Brain pericyte (primary cell): ENCODE data around the gene MAP3K8.

Experiments used
- DNase-seq: peaks from one replicate; pipeline ENCODE4 v3.0.0-alpha.2; 2012; ENCODE audit warnings: low read depth, low spot score

The MAP3K8 gene

DNA sequence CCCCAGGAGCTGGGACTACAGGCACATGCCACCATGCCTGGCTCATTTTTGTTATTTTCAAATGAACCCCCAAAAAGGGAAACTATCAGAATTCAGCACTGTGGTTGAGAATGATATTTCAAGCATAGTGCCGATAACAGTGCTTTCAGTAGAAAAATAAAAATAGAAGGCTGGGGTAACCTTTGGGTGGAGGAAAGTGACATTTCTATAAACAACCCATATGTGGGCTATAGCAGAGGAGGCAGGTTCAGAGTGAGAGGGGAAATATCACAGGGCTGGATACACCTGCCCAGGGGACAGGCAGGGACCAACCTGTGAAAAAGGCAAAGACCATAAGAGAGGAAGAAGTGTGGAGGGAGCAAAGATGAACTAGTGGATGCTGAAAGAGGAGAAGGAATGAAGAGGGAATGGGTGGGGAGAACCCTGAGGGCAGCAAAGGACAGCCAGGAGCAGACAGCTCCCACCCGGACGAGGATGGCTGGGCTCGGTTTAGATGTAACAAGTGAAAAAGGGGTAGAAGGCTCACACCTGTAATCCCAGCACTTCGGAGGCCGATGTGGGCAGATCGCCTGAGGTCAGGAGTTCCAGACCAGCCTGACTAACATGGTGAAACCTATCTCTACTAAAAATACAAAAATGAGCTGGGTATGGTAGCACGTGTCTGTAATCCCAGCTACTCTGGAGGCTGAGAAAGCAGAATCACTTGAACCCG is 56.5 kb downstream of the MAP3K8 start:
- no peak for DNase-seq

DNA sequence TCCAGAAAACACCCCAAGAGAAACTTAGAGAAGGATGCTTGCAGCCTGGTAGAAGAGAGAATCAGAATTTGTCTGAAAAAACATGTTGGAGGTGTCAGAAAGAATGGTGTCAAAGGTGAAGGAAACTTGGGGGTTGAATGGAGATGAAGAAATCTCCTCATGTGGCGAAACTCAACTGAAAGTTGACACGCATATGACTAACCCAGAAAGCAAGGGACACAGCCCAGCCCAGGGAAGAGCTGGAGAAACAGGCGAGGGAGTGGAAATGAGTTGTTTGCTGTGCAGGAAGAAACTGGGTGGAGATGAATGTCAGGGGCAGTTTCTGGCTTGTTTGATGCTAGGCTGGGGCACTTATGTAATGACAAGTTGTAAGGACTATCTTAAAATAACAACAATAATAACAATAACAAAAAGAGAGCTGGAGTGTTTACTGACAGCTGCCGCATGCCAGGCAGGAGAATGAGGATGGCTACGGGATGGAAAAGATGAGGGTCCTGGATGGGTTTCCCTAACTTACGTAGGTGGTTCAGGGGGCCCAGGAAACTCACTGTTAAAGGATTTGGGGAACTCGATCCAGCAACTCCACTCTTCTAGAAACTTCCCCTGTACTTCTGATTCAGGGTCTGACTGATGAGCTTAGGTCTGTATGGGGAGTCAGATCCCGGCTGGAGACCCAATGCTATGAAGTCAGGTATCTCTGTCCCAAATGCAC is 57.4 kb downstream of the MAP3K8 start:
- no peak for DNase-seq

DNA sequence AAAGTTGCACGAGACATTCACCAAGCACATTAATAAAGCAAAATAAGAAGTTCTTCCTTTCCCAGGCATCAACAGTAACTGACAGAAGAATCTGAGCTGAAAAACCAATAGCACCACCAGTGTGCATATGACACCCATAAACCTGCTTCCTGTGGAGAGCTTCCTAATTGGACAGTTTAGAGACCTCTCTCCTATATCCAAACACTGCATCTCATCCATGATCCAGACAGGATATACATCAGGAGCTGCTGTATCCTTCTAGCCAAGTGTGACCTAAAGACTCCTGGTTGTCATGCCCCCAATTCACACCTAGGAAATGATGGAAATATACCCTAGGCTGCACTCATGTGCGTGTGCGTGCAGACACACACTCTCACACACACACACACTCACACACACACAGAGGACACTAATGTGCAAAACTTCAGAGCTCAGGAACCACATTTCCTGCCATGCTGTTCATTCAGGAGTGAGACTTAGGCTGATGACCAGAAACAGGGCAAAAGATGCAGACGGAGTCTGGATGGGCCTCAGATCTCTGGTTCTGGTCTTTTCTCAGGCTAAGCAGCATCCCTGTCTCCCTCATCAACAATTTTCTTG is 58.0 kb downstream of the MAP3K8 start:
- no peak for DNase-seq

DNA sequence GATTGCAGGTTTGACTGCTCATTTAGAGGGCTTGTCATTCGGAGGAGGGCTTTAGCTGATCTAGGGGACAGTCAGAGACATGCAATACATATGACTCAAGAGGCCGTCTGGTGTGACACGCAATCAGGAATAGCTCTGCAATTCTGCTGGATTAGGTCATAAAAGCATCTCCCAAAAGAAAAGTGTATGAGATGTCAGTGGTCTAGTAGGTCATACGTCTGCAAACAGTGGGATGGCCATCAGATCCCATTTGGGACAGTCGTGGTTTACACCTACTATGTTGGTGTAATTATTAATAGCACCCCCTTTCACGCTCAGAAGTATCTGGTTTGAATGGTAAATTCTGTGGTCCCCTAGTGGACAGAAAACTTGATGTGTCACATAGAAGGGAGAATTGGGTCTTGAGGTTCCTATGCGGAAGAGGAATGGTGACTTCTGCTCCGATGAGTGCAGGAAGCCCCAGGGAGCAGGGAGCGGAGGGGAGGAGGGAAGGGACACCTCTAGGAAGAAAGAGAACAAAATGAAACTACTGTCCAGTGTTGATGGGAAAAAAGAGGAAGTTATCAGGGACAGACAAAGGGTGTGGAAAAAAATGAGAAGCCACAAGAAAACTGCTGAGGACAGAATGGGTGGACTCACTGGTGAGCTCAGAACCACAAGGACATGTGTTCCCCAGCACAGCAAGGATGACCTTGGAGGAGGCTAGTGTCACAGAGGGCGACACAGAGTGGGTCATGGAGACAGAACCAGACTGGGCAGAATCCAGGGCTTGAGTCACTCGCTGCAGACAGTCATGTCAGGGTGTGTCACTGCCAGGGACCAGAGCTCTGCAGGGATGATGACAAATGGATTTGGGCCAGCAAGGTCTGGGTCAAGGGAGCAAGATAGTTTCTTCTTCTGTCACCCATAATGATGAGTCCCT is 59.9 kb downstream of the MAP3K8 start:
- no peak for DNase-seq

DNA sequence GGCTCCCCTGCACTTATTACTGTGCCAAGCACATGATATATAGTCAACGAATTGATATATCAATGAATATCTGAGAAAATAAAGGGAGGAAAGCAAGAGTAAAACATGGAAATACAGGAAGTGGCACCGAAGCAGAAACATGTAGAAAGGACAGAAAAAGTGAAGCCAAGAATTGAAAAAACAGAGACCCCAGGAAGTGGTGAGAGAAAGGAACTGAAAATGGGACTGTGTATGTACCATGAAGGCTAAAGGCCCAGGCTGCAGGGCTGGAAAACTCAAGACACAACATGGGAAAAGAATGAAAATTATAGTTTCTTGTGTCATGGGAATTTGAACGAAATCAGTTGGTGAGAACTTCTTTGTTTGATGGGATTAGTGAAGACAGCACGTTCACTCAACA is 60.6 kb downstream of the MAP3K8 start:
- no peak for DNase-seq

DNA sequence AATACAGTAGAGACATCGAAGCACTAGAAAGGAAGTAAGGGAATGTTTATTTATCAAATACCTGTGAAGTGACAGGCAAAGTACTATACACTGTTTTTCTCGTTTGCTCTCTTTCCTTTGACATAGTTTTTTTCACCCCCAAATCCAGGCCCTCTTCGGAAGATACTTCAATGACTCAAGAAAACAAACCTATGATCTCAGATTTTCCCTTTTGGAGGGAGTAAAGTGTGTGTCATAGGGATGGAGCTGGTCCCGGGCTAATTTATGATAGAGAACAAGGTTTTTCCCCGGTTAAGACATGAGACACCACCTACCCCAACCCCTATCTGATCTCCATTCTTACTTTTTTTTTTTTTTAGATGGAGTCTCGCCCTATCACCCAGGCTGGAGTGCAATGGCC is 61.7 kb downstream of the MAP3K8 start:
- DNase-seq: no peak

DNA sequence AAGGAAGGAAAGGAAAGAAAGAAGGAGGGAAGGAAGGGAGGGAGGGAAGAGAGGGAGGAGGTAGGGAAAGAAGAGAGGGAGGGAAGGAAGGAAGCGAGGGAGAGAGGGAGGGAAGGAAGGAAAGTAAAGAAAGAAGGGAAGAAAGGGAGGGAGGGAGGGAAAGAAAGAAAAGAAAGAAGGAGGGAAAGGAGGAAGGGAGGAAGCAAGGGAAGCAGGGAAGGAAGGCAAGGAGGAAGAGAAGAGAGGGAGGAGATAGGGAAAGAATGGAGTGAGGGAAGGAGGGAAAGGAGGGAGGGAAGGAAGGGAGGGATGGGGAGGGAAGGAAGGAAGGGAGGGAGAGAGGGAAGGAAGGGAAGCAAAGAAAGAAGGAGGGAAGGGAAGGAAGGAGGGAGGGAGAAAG is 65.8 kb downstream of the MAP3K8 start:
- no peak for DNase-seq

DNA sequence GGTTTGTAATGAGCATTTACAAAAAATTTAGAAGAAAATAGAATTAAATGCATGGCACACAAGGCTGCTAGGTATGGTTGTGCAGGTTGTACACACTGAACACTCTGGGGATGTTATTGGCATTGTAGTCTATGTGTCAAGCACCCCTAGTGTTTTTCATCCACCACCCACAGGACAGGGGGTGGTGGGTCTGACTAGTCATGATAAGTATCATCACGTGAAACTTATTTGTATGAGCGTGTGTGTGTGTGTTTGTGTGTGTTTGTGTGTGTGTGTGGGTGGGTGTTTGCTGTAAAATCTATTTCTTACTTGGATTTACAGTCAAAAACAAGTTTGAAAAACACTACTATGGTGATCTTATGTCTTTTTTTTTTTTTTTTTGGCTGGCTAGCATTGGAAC is 66.5 kb downstream of the MAP3K8 start:
- no peak for DNase-seq

DNA sequence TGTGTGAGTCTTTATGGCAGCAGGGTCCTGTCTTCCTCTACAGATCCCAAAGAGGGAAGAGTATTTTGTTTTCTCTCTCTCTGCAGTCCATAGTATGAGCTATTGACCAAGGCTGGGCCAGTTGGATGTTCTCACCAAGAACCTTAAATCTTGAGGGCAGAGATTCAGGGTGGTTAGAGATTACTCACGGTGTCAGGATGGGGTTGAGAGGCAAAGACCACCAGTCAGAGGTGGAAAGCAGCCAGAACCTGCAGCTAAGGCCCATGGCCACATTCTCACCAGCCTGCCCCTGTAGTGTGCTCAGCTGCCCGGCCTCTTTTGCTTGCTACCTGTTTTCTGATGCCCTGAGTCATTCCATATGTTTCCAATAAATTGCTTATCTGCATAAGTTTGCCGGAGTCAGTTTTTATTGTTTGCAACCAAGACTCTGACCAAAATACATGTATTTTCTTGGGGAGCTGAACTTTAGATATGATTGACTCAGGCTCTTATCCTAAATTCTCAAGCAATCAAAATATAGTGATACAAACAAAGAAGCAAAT is 67.0 kb downstream of the MAP3K8 start:
- DNase-seq: no peak

DNA sequence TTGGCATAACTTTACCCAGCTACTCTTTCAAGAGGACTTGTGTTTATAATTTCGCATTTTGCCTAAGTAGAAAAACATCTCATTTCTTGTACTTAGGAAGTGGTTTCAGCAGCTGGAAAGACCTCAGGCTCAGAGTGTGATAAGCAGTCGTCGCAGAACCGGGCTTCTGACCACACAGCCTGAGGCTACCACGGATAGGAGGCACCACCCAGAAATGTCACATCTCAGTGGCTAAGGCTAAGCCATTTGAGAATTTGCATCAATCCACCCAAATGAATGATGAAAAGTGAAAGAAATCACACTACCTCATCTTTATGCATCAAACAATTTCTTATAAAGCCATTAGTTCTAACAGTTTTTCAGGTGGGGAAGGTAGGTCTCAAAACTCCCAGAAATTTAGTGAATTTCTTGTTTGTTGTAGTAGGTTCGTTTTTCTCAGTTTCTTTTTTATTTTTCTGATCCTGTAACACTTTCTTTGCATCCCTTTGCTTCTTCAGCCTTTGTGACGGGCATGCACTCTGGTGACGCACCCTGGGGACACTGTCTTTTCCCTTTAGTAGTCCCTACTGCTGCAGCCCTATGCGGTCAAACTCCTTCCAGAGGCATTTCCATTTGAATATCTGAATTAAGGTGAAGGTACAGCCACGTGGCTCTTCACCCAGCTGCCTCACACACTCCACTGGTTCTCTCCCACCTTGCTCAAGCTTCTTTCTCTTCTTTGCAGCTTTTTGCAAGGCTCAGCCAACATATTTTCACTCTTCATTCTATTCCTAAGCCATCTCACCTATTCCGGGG is 68.5 kb downstream of the MAP3K8 start:
- no peak for DNase-seq

DNA sequence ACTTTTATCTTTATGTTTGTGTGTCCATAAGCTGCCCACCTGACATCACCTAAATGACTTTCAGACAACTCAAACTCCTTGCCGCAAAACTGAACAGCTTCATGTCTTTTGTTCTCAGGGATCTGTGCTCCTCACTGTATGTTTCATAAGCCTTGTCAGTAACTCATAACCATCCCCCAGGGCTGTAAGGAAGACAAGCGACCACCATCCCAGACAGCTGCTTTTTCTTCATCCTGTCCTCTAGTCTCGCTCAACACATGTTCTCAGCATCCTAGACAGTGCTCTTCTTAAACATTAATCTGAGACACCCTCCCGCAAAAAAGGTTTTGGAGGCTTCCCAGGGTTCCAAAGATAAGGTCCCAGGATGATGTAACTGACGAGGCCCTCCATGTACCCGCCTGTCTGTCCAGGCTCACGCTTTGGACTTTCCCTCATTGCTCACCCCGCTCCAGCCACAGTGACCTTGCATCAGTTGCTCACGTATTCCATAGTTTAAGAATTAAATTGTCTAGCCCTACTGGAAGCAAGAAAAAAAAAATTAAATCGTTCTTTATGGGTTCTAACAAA is 69.8 kb downstream of the MAP3K8 start:
- no peak for DNase-seq

DNA sequence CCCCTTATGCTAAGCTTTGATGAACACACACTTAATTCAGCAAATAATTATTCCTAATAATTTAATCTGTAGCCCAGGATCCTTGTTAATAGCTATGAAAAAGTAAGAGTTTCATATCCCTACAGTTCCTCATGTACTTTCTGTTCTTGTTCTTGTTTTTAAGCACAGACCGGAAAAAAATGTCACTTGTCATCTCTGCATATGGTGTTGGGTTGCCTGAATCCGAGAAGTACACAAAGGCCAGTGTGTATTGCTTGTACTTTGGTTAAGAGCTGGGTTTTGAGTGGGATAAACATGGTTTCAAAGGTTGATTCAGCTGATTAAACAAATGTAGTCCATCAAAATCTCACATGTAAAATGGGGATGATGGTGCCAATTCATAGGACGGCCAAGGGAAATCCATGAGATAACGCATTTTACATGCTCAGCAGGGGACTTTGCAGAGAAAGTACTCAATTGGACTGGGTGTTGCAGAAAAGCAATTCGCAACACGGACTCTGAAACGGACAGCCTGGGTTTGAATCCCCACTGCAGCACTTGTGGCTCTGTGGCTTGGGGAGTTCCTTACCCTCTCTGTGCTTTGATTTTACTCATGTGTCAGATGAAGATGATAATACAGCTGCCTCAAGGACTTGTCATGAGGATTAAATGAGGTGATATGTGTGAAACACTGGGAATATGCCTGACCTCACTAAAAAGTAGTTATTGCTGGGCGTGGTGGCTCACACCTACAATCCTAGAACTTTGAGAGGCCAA is 71.7 kb downstream of the MAP3K8 start:
- DNase-seq: no peak

DNA sequence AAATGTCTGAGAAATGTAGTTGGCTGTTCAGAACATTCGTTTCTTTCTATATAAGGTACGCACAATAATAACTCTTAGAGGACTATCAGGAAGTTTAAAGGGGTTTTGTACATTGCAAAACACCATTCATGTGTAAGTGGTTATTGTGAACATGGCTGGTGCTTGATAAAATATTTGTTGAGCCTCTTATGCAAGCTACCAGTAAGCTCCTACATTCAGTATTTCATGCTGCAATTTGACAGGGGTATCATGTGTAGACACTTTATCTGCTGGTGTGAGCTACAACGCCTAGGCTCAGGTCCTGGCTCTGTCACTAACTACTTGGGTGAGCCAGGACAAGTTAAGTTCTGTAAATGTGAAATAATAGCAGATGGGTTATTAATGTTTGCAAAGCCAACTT is 75.5 kb downstream of the MAP3K8 start:
- no peak for DNase-seq

DNA sequence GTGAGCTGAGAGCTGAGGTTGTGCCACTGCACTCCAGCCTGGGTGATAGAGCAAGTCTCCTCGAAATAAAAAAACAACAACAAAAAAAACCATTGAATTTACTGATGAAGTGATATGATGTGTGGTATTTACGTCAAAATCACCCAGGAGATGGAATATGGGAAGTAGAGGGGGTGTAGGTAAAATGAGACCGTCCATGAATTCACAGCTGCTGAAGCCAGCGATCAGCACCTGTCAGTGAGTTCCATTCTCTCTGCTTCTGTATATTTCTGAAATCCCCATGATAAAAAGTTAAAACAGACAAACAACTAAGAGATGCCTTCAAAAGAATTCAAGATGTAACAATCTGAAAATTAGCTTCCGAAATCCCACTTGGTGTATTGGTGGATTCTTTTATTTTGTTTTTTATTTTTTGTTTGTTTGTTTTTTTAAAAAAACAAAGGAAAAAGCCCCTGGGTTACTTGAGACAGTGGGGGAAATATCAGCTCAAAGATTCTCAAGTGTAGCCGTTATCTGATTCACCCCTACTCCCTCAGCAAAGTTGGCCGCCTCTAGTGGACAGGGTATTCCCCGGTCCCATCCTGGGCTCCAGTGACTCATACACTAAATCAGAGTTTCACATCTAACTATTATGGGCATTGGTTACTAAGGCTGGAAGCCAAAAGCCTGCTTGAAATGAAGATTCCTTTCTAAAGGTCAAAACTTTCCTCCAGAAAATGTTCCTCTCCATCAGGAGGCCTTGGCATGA is 76.4 kb downstream of the MAP3K8 start:
- no peak for DNase-seq

DNA sequence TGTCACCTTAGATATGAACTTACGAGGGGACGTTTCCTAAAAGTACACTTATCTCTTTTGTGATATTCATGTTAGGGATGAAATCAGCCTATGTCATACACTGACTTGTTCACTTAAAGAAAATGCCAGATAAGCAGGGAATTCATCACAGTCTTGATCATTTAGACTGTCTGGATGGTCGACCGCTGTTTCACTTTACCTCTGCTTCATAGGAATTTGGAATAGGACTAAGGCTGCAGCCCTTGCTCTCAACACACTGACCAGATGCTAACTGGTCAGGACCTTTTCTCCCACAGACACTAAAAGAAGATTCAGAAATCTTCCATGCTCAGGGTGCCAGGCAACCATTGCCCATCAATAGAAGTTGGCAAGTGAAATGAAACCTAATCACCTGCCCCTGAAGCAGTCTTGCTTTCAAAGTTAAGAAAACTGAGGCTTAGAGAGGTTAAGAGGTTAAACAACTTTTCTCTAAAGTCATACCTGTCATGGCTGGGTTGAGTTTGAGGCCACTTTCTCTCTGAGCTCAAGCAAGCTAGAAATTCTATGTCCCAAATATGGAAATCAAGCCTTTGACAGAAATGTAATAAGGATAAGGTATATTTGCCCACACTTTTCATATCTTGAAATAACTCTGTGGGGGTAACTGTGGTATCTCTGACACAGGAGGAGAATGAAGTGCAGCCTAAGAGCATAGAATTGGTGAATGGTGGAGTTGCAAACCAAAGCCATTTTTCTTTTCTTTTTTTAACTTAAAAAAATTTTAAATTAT is 77.1 kb downstream of the MAP3K8 start:
- no peak for DNase-seq
